HCT116 (cell line): ENCODE results near the gene EIF3M. TPM values are rescaled to one million over a fixed set of nuclear protein-coding genes. Genes with fewer than 3 reads are reported as not detected.

Source experiments
- ATAC-seq: fragments of 200-7000 bp; cut with Tn5 transposase; 2 replicates; pipeline ENCODE4 v1.9.1; 2020; ENCODE audit warnings: mild to moderate bottlenecking, moderate library complexity
- BruUV-seq: library from RNA; stranded (reverse); fragments of 400-500 nt; replicated peaks from 2 replicates; lab custom pipeline; 2021; lab: Mats Ljungman, UMichigan
- CTCF ChIA-PET: fragments of 300-600 bp; sonication (Branson Sonifier 250); formaldehyde crosslinking; loops from one replicate; lab custom pipeline; 2021; ENCODE audit warnings: antibody characterized with exemption; lab: Charles Lee
- POLR2A ChIA-PET: fragments of 300-600, 350-600 bp; sonication (Branson Sonifier 250); formaldehyde crosslinking; loops from one replicate; lab custom pipeline; 2021; ENCODE audit warnings: antibody characterized with exemption; lab: Charles Lee
- RAD21 ChIA-PET, 2 experiments: fragments of 300-600 bp; sonication (Branson Sonifier 250); formaldehyde crosslinking; loops; one replicate each; lab custom pipeline; 2023; ENCODE audit warnings: low total read pairs in 2 of 2; ENCODE audit not compliant: uncharacterized antibody in 2 of 2, unreplicated experiment in 2 of 2, low non-redundant PET in 1 of 2; lab: Charles Lee
- DNase-seq: peaks from one replicate; pipeline ENCODE4 v3.0.0-alpha.2; 2010; ENCODE audit warnings: low read depth, low spot score
- H2AFZ ChIP-seq: fragments of 200-600 bp; shearing (Covaris generic), sonication (generic); 2 replicates; pipeline ENCODE4 v1.6.1; 2017; ENCODE audit warnings: low read depth, mixed run types, mixed read lengths, antibody characterized with exemption, low read length; ENCODE audit not compliant: poor library complexity, severe bottlenecking
- H3K27ac ChIP-seq: 2 replicates; pipeline ENCODE4 v1.5.1; 2012; ENCODE audit warnings: low read depth, low read length
- H3K27me3 ChIP-seq: fragments of 200-600 bp; sonication (generic); 2 replicates; pipeline ENCODE4 v1.6.1; 2016; ENCODE audit warnings: mixed run types, low read length, mixed read lengths; ENCODE audit not compliant: insufficient read depth
- H3K36me3 ChIP-seq, 2 experiments: fragments of 200-500 bp in 1 of 2; fragments of 200-600 bp in 1 of 2; sonication (Bioruptor generic) in 1 of 2; sonication (generic) in 1 of 2; 2 replicates each; pipeline versions ENCODE4 v1.5.1 to v1.6.1; 2014 to 2016; ENCODE audit warnings: low read length in 2 of 2, inconsistent platforms in 1 of 2, mixed read lengths in 1 of 2, mixed run types in 1 of 2; ENCODE audit not compliant: insufficient read depth in 2 of 2, control insufficient read depth in 1 of 2
- H3K4me1 ChIP-seq, 2 experiments: fragments of 200-600 bp in 1 of 2; sonication (generic) in 1 of 2; 2 replicates each; pipeline versions ENCODE4 v1.5.1 to v1.6.1; 2012 to 2017; ENCODE audit warnings: low read length in 2 of 2, inconsistent platforms in 1 of 2, mild to moderate bottlenecking in 1 of 2, mixed read lengths in 1 of 2, mixed run types in 1 of 2, moderate library complexity in 1 of 2; ENCODE audit not compliant: insufficient read depth in 2 of 2, control insufficient read depth in 1 of 2
- H3K4me2 ChIP-seq: fragments of 200-600 bp; sonication (generic); 2 replicates; pipeline ENCODE4 v1.6.1; 2017; ENCODE audit warnings: mixed run types, low read length, mixed read lengths
- H3K4me3 ChIP-seq, 2 experiments: fragments of 200-600 bp in 1 of 2; sonication (generic) in 1 of 2; replicated peaks in 1 of 2; 2 replicates each; pipeline ENCODE4 v1.5.1; 2011 to 2016; ENCODE audit warnings: low read length in 2 of 2, control low read depth in 1 of 2, low read depth in 1 of 2, mild to moderate bottlenecking in 1 of 2, mixed read lengths in 1 of 2, mixed run types in 1 of 2
- H3K79me2 ChIP-seq: fragments of 200-600 bp; sonication (generic); 2 replicates; pipeline ENCODE4 v1.6.1; 2017; ENCODE audit warnings: mild to moderate bottlenecking, mixed run types, low read length, moderate library complexity, mixed read lengths; ENCODE audit not compliant: insufficient read depth
- H3K9ac ChIP-seq: fragments of 200-600 bp; sonication (generic); 2 replicates; pipeline ENCODE4 v1.6.1; 2016; ENCODE audit warnings: low read length, mixed read lengths
- H3K9me2 ChIP-seq: fragments of 200-600 bp; sonication (generic), shearing (Covaris generic); 2 replicates; pipeline ENCODE4 v1.6.1; 2017; ENCODE audit warnings: mixed run types, mild to moderate bottlenecking, moderate library complexity; ENCODE audit not compliant: insufficient read depth
- H3K9me3 ChIP-seq, 2 experiments: fragments of 200-500 bp in 1 of 2; fragments of 200-600 bp in 1 of 2; sonication (Bioruptor generic) in 1 of 2; sonication (generic) in 1 of 2; 2 replicates each; pipeline ENCODE4 v1.6.1; 2014 to 2017; ENCODE audit warnings: low read length in 2 of 2, mixed read lengths in 2 of 2, inconsistent platforms in 1 of 2, low read depth in 1 of 2, mild to moderate bottlenecking in 1 of 2, mixed run types in 1 of 2, moderate library complexity in 1 of 2; ENCODE audit not compliant: control insufficient read depth in 1 of 2, insufficient read depth in 1 of 2
- H4K20me1 ChIP-seq: fragments of 200-600 bp; sonication (generic), shearing (Covaris generic); 2 replicates; pipeline ENCODE4 v1.6.1; 2017; ENCODE audit warnings: mixed run types, mild to moderate bottlenecking, moderate library complexity; ENCODE audit not compliant: insufficient read depth
- EGR1 ChIP-seq: IDR thresholded peaks from 2 replicates; pipeline ENCODE4 v1.6.1; 2012; ENCODE audit warnings: low read depth
- EZH2 ChIP-seq: fragments of 200-600 bp; sonication (generic); IDR thresholded peaks from 2 replicates; pipeline ENCODE4 v1.6.1; 2017; ENCODE audit warnings: antibody characterized with exemption, mixed run types
- FOSL1 ChIP-seq: IDR thresholded peaks from 2 replicates; pipeline ENCODE4 v1.6.1; 2012; ENCODE audit warnings: low read depth
- JUND ChIP-seq: IDR thresholded peaks from 2 replicates; pipeline ENCODE4 v1.6.1; 2012
- POLR2A ChIP-seq: IDR thresholded peaks from 2 replicates; pipeline ENCODE4 v1.7.0; 2011; ENCODE audit warnings: borderline replicate concordance; ENCODE audit not compliant: insufficient read depth, insufficient read length; ENCODE audit errors: extremely low read depth
- POLR2AphosphoS5 ChIP-seq: IDR thresholded peaks from 2 replicates; pipeline ENCODE4 v1.6.1; 2011; ENCODE audit warnings: mild to moderate bottlenecking, low read depth, low read length, moderate library complexity
- SP1 ChIP-seq: IDR thresholded peaks from 2 replicates; pipeline ENCODE4 v1.6.1; 2012; ENCODE audit warnings: low read depth
- SRF ChIP-seq: IDR thresholded peaks from 2 replicates; pipeline ENCODE4 v1.6.1; 2012; ENCODE audit warnings: low read depth
- TCF7L2 ChIP-seq: IDR thresholded peaks from 2 replicates; pipeline ENCODE4 v1.7.0; 2011; ENCODE audit warnings: borderline replicate concordance, inconsistent platforms; ENCODE audit not compliant: insufficient read depth, insufficient read length; ENCODE audit errors: extremely low read depth
- YY1 ChIP-seq: IDR thresholded peaks from 2 replicates; pipeline ENCODE4 v1.6.1; 2011; ENCODE audit warnings: low read length, low read depth, moderate library complexity, mild to moderate bottlenecking; ENCODE audit not compliant: insufficient replicate concordance; ENCODE audit errors: extremely low read depth
- ZNF274 ChIP-seq: fragments of 200-500 bp; sonication (Bioruptor generic); IDR thresholded peaks from 2 replicates; pipeline ENCODE4 v1.6.1; 2014; ENCODE audit warnings: mild to moderate bottlenecking, low read depth, low read length, inconsistent platforms
- intact Hi-C: fragments of 100-400 bp; cut with micrococcal nuclease; formaldehyde crosslinking; loops from 2 replicates; pipeline ENCODE4 v1.10.0; 2022
- total RNA-seq: library from RNA; stranded (reverse); gene quantifications from one replicate; pipeline ENCODE4 v1.2.1, GENCODE V29; 2021; ENCODE audit not compliant: unreplicated experiment
- TF ChIP-seq, protein P1 (sequence below): IDR thresholded peaks from 2 replicates; pipeline ENCODE4 v1.6.1; 2011; ENCODE audit warnings: mild to moderate bottlenecking, low read length, moderate library complexity; ENCODE audit not compliant: insufficient replicate concordance; ENCODE audit errors: extremely low read depth
- TF ChIP-seq, protein P2 (sequence below): IDR thresholded peaks from 2 replicates; pipeline ENCODE4 v1.6.1; 2012; ENCODE audit warnings: low read depth

EIF3M gene
- total RNA-seq, 1 experiment from 2014 or later, result 346 TPM

DNA sequence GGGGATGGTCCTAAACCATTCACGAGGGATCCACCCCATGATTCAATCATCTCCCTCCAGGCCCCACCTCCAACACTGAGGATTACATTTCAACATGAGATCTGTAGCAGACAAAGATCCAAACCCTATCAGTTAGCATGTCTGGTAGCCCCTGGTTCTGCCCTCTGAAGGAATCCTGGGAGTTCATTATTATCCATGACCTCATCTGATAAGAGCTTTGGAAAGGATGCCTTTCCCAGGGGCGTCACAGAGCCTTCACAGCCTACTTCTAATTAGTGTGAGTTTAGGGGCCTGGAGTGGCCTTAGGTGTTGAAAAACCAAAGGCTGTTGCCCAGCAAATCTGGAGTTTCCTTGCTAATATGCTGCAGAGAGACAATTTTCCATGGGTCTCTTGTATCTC, 8.6 kb upstream of the EIF3M start:
- BruUV-seq, result no TSS peak
- POLR2A ChIA-PET, result no interaction called here

DNA sequence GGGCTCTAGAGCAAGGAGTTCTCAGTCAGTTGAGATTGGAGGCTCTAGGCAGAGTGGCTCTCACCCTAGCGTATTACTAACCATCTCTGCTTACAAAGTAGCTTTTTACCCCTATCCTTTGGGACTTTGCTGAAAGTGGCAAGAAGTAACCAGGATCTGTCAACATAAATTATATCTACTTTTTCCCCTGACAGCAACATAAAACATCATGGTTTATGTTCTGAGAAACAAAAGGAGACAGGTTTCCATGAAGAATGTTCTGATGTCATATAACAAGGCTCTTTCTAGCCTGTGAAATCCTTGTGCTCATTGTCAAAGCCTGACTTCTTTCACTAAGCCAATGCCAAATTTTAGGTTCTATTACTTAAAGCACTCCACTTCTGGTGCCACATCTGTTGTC, 7.2 kb upstream of the EIF3M start:
- Histone ChIP-seq H3K9me3 (no peaks in the 10 kb centered on the region), H3K27ac (no peak overlapping the region), H3K9ac (no peak overlapping the region), H3K79me2 (no peaks in the 10 kb centered on the region), H3K36me3 (no peaks in the 10 kb centered on the region), H3K4me2 (no peak overlapping the region), H3K4me3 (no peak overlapping the region), H4K20me1 (no peaks in the 10 kb centered on the region), H3K9me2 (no peaks in the 10 kb centered on the region), H3K4me1 (no peaks in the 10 kb centered on the region), H2AFZ (no peak overlapping the region), H3K27me3 (no peaks in the 10 kb centered on the region)
- intact Hi-C loops, result no loop called here
- RAD21 ChIA-PET, result no interaction called here
- POLR2A ChIA-PET, result no interaction called here
- BruUV-seq, result no TSS peak
- CTCF ChIA-PET, result no interaction called here
- ATAC-seq (no peak), DNase-seq (no peak)
- no peak for TF ChIP-seq POLR2A
- no peak for TF ChIP-seq JUND
- TF ChIP-seq TCF7L2, result no peak
- no peak for TF ChIP-seq SP1
- TF ChIP-seq, protein P1, sequence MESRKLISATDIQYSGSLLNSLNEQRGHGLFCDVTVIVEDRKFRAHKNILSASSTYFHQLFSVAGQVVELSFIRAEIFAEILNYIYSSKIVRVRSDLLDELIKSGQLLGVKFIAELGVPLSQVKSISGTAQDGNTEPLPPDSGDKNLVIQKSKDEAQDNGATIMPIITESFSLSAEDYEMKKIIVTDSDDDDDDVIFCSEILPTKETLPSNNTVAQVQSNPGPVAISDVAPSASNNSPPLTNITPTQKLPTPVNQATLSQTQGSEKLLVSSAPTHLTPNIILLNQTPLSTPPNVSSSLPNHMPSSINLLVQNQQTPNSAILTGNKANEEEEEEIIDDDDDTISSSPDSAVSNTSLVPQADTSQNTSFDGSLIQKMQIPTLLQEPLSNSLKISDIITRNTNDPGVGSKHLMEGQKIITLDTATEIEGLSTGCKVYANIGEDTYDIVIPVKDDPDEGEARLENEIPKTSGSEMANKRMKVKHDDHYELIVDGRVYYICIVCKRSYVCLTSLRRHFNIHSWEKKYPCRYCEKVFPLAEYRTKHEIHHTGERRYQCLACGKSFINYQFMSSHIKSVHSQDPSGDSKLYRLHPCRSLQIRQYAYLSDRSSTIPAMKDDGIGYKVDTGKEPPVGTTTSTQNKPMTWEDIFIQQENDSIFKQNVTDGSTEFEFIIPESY, result no peak
- TF ChIP-seq SRF, result no peak
- no peak for TF ChIP-seq YY1

More for the DNA sequence above, 8.6 kb upstream of the EIF3M start:
- H3K27ac ChIP-seq, result no peak overlapping the region
- no peak for DNase-seq
- ChIA-PET RAD21 (no interaction called here), CTCF (interaction anchor here (1.0 kb wide), 1 partner anchor 10 kb away, joined by 3 read pairs; no protein-coding TSS in a partner anchor)
- ATAC-seq, result no peak
- no peak overlapping the region for H3K4me2 ChIP-seq
- H3K9me3 ChIP-seq, result no peaks in the 10 kb centered on the region
- H3K9me2 ChIP-seq, result no peaks in the 10 kb centered on the region
- H4K20me1 ChIP-seq, result no peaks in the 10 kb centered on the region
- H3K4me3 ChIP-seq, result no peak overlapping the region
- no peaks in the 10 kb centered on the region for H3K4me1 ChIP-seq
- no peak overlapping the region for H3K9ac ChIP-seq
- H3K79me2 ChIP-seq, result no peaks in the 10 kb centered on the region
- no peak overlapping the region for H2AFZ ChIP-seq
- peaks cover 5% of the 10 kb centered on the region; the same call in 1 of the 2 replicates for H3K27me3 ChIP-seq
- TF ChIP-seq FOSL1 (no peak), EGR1 (no peak), POLR2AphosphoS5 (no peak), EZH2 (no peak), ZNF274 (no peak)
- TF ChIP-seq, protein P2, sequence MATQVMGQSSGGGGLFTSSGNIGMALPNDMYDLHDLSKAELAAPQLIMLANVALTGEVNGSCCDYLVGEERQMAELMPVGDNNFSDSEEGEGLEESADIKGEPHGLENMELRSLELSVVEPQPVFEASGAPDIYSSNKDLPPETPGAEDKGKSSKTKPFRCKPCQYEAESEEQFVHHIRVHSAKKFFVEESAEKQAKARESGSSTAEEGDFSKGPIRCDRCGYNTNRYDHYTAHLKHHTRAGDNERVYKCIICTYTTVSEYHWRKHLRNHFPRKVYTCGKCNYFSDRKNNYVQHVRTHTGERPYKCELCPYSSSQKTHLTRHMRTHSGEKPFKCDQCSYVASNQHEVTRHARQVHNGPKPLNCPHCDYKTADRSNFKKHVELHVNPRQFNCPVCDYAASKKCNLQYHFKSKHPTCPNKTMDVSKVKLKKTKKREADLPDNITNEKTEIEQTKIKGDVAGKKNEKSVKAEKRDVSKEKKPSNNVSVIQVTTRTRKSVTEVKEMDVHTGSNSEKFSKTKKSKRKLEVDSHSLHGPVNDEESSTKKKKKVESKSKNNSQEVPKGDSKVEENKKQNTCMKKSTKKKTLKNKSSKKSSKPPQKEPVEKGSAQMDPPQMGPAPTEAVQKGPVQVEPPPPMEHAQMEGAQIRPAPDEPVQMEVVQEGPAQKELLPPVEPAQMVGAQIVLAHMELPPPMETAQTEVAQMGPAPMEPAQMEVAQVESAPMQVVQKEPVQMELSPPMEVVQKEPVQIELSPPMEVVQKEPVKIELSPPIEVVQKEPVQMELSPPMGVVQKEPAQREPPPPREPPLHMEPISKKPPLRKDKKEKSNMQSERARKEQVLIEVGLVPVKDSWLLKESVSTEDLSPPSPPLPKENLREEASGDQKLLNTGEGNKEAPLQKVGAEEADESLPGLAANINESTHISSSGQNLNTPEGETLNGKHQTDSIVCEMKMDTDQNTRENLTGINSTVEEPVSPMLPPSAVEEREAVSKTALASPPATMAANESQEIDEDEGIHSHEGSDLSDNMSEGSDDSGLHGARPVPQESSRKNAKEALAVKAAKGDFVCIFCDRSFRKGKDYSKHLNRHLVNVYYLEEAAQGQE, result no peak
- no peaks in the 10 kb centered on the region for H3K36me3 ChIP-seq
- intact Hi-C loops, result no loop called here
